ENCODE measurements around the gene BTBD17.

GRCh38 chr17:74389937-74390679, 28.4 kb upstream of the BTBD17 start:
- TF ChIP-seq JUND (IDR thresholded peaks at IDR 0.05; ENCODE audit: low read depth, low read length): no peak
- TF ChIP-seq TAF1 (IDR thresholded peaks at IDR 0.05; ENCODE audit: borderline replicate concordance, low read depth, low read length): no peak
- TF ChIP-seq CTCF (IDR thresholded peaks at IDR 0.05 in 2 of 3, conservative IDR thresholded peaks at IDR 0.05 in 1 of 3; ENCODE audit: control insufficient read depth in 2 of 3, extremely low read depth in 1 of 3, insufficient read depth in 1 of 3, low read depth in 3 of 3, low read length in 3 of 3): no peak
- TF ChIP-seq EZH2 (IDR thresholded peaks at IDR 0.05; ENCODE audit: borderline replicate concordance, control insufficient read depth, low read depth, low read length): no peak
- TF ChIP-seq YY1 (IDR thresholded peaks at IDR 0.05; ENCODE audit: low read depth, low read length): no peak
- no peak for TF ChIP-seq BRCA1 (IDR thresholded peaks at IDR 0.05; ENCODE audit: low read depth, low read length)
- no peak for TF ChIP-seq CHD2 (IDR thresholded peaks at IDR 0.05; ENCODE audit: borderline replicate concordance, low read depth, low read length)
- no peak for TF ChIP-seq IRF4 (IDR thresholded peaks at IDR 0.05; ENCODE audit: low read depth, low read length)
- TF ChIP-seq SPI1 (IDR thresholded peaks at IDR 0.05; ENCODE audit: borderline replicate concordance, insufficient read depth, low read depth, low read length): no peak

Measured in GM12878 (cell line).